GM10266 (cell line): Measurements from ENCODE around the gene PTPN13.

ENCODE experiments used
- DNase-seq: peaks from one replicate; pipeline ENCODE4 v3.0.0; 2012; ENCODE audit errors: extremely low spot score
- TF ChIP-seq, protein P1 (sequence below): IDR thresholded peaks from 2 replicates; pipeline ENCODE4 v1.5.1; 2012; ENCODE audit warnings: mild to moderate bottlenecking, low read depth; ENCODE audit not compliant: control insufficient read depth, insufficient read depth; ENCODE audit errors: missing control alignments

PTPN13 gene

GRCh38 chr4:86619656-86620055 lies 25.5 kb downstream of the PTPN13 start:
- TF ChIP-seq, protein P1, sequence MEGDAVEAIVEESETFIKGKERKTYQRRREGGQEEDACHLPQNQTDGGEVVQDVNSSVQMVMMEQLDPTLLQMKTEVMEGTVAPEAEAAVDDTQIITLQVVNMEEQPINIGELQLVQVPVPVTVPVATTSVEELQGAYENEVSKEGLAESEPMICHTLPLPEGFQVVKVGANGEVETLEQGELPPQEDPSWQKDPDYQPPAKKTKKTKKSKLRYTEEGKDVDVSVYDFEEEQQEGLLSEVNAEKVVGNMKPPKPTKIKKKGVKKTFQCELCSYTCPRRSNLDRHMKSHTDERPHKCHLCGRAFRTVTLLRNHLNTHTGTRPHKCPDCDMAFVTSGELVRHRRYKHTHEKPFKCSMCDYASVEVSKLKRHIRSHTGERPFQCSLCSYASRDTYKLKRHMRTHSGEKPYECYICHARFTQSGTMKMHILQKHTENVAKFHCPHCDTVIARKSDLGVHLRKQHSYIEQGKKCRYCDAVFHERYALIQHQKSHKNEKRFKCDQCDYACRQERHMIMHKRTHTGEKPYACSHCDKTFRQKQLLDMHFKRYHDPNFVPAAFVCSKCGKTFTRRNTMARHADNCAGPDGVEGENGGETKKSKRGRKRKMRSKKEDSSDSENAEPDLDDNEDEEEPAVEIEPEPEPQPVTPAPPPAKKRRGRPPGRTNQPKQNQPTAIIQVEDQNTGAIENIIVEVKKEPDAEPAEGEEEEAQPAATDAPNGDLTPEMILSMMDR: no peak
- DNase-seq: no peak

- DNase-seq: no peak
- TF ChIP-seq, protein P1: no peak
These were observed 27.3 kb downstream of the PTPN13 start for GRCh38 chr4:86621435-86621834.

DNA sequence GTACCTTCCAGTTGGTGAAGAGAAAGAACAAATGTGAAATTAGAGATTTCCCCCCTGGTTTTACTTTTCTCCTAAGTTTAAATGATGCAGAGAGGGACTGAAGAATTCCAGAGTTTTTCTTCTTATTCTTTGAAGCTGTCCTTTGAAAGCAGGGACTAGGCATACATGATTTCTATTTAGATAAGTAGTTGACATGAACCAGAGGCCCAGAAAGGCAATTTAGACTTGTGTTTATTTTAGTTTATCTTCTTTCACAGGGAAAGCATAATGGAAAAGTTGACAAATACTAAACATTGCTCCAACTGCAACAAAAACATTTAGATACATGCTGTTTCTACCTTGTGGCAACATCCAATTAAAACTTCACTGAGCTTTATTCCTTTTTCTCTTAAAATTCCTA lies 32.0 kb downstream of the PTPN13 start:
- TF ChIP-seq, protein P1: no peak
- DNase-seq: no peak

- TF ChIP-seq, protein P1: no peak
- no peak for DNase-seq
These were observed 33.5 kb downstream of the PTPN13 start for GRCh38 chr4:86627462-86628135.

DNA sequence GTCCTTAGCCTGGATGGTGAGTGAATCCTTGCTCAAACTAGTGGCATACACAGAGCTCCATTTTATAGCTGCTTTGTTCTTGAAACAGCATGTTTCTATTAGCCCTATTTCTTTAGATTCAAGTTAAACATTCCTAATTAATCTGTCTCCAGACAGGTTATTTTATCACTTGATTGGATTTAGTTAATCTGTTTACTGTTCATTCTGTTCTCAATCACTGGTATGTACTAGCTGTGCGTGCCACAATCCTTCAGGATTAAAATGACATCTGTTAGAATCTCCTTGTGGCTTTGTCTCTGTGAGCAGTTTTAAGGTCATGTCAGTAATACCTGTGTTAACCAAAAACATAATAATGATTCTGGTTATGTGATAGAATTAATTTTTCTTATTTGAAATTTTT lies 36.5 kb downstream of the PTPN13 start:
- DNase-seq: no peak
- TF ChIP-seq, protein P1: no peak

GRCh38 chr4:86631166-86631565 lies 37.1 kb downstream of the PTPN13 start:
- no peak for DNase-seq
- TF ChIP-seq, protein P1: no peak

DNA sequence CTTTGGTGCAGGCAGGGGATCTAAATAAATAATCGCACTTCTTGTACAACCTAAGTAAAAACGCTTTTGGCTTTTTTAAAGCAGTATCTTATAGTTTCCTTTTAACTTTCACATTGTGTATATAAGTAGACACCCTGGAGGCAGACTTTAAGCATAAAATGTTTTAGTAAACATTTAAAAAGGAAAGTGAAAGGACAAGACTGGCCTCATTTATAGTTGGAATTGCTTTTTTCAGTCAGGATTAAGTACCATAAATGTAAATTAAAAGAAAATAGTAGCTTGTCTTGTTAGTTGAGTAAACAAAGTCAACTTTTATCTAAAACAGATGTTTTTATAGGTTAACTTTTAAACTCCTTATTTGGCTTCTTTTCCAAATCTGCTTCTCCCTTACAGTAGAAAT lies 39.7 kb downstream of the PTPN13 start:
- TF ChIP-seq, protein P1: no peak
- DNase-seq: no peak
